ENCODE measurements around the gene RAB31. TPM values are rescaled to one million over a fixed set of nuclear protein-coding genes. Genes with fewer than 3 reads are reported as not detected.

Gene RAB31
- total RNA-seq, 2 donors from 2014 or later = 7.7 to 86.9 TPM

- no peak for TF ChIP-seq POLR2AphosphoS5 (IDR thresholded peaks at IDR 0.05)
- TF ChIP-seq CTCF (IDR thresholded peaks at IDR 0.05) = no peak
- TF ChIP-seq POLR2A (IDR thresholded peaks at IDR 0.05) = no peak
- DNase-seq (ENCODE audit: low spot score) = no peak
- Histone ChIP-seq H3K4me1 (replicated peaks) (no peaks in the 10 kb centered on the region), H3K27ac (peak overlapping the region in 1 of 2 donors; percentile 38), H3K4me3 (no peak overlapping the region), H3K27me3 (replicated peaks; ENCODE audit: insufficient read depth) (no peaks in the 10 kb centered on the region), H3K9me3 (no peaks in the 10 kb centered on the region), H3K36me3 (no peaks in the 10 kb centered on the region)
- intact Hi-C loops (cut with DNase I) = no loop called here
- 48% methylated on average over 9 of the region's 9 CpGs for WGBS
Measured at GRCh38 chr18:9876867-9877654, 169.0 kb downstream of the RAB31 start.

GRCh38 chr18:9877655-9878014 is 169.5 kb downstream of the RAB31 start:
- DNase-seq (ENCODE audit: low spot score) = no peak
- intact Hi-C loops (cut with DNase I) = no loop called here
- Histone ChIP-seq H3K36me3 (no peaks in the 10 kb centered on the region), H3K9me3 (no peaks in the 10 kb centered on the region), H3K27me3 (replicated peaks; ENCODE audit: insufficient read depth) (no peaks in the 10 kb centered on the region), H3K4me3 (no peak overlapping the region), H3K4me1 (replicated peaks) (no peaks in the 10 kb centered on the region), H3K27ac (no peak overlapping the region)
- no peak for TF ChIP-seq POLR2AphosphoS5 (IDR thresholded peaks at IDR 0.05)
- no peak for TF ChIP-seq CTCF (IDR thresholded peaks at IDR 0.05)
- no peak for TF ChIP-seq POLR2A (IDR thresholded peaks at IDR 0.05)

DNA sequence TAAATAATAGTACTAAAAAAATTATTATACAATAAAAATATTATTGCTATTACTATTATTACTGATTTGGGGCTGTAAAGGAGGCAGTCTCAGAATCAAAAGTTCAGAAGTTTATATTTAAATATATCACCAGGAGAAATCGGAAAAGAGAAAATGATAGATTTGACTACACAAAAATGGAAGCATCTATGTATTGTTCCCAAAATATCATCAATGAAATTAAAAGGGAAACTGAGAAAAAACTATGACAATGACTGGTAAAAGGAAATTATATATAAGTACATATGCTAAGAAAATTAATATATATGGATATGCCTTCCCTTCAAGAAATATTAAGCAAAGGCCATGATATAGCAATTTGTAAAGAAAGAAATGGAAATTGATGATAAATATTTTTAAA is 170.0 kb downstream of the RAB31 start:
- H3K36me3 ChIP-seq = no peaks in the 10 kb centered on the region
- DNase-seq (ENCODE audit: low spot score) = no peak
- 96% methylated on average over 1 of the region's 1 CpG for WGBS
- no peak for TF ChIP-seq POLR2A (IDR thresholded peaks at IDR 0.05)
- no peak for TF ChIP-seq POLR2AphosphoS5 (IDR thresholded peaks at IDR 0.05)
- TF ChIP-seq CTCF (IDR thresholded peaks at IDR 0.05) = no peak
- H3K4me3 ChIP-seq = no peak overlapping the region
- no peaks in the 10 kb centered on the region for H3K27me3 ChIP-seq (replicated peaks; ENCODE audit: insufficient read depth)
- H3K27ac ChIP-seq = no peak overlapping the region
- H3K9me3 ChIP-seq = no peaks in the 10 kb centered on the region
- no peaks in the 10 kb centered on the region for H3K4me1 ChIP-seq (replicated peaks)
- intact Hi-C loops (cut with DNase I) = no loop called here

- Histone ChIP-seq H3K36me3 (no peaks in the 10 kb centered on the region), H3K27me3 (replicated peaks; ENCODE audit: insufficient read depth) (no peaks in the 10 kb centered on the region), H3K9me3 (no peaks in the 10 kb centered on the region), H3K27ac (no peak overlapping the region), H3K4me1 (replicated peaks) (no peaks in the 10 kb centered on the region), H3K4me3 (no peak overlapping the region)
- no peak for TF ChIP-seq CTCF (IDR thresholded peaks at IDR 0.05)
- no peak for TF ChIP-seq POLR2A (IDR thresholded peaks at IDR 0.05)
- TF ChIP-seq POLR2AphosphoS5 (IDR thresholded peaks at IDR 0.05) = no peak
- WGBS = 95% methylated on average over 6 of the region's 6 CpGs
- DNase-seq (ENCODE audit: low spot score) = no peak
- intact Hi-C loops (cut with DNase I) = no loop called here
Measured at GRCh38 chr18:9878783-9879242, 170.7 kb downstream of the RAB31 start.

DNA sequence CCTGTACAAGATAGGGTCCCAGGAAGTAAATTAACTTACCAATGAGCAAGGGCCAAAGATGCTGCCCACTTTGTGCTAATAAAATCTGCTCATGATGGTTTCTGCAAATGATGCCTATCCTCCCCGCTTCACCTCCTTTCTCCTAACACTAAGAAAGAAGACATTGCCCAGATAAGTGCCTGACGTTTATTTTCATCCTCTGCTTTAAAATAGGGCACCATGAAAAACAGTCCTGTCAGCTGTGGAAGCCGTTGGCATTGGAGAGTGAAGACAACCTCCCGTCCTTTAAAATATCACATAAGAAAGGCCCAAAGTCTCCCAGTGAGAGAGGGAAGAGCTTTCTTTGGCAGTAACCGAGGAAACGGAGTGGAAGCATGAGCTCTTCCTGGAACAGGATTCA is 176.0 kb downstream of the RAB31 start:
- TF ChIP-seq POLR2AphosphoS5 (IDR thresholded peaks at IDR 0.05) = no peak
- TF ChIP-seq CTCF (IDR thresholded peaks at IDR 0.05) = no peak
- TF ChIP-seq POLR2A (IDR thresholded peaks at IDR 0.05) = no peak
- no peak for DNase-seq (ENCODE audit: low spot score)
- WGBS = 89% methylated on average over 6 of the region's 6 CpGs
- H3K27ac ChIP-seq = no peak overlapping the region
- H3K4me1 ChIP-seq (replicated peaks) = no peaks in the 10 kb centered on the region
- H3K27me3 ChIP-seq (replicated peaks; ENCODE audit: insufficient read depth) = no peaks in the 10 kb centered on the region
- intact Hi-C loops (cut with DNase I) = no loop called here
- no peak overlapping the region for H3K4me3 ChIP-seq
- no peaks in the 10 kb centered on the region for H3K9me3 ChIP-seq
- H3K36me3 ChIP-seq = no peaks in the 10 kb centered on the region
